GM19455 (cell line): ENCODE measurements around the gene BIRC5.
"Not testable (repeated sequence)": the region's sequence is repeated elsewhere in the genome, so short reads cannot be mapped to it uniquely, and the experiment has no call there.

Experiments
- ATAC-seq: cut with Tn5 transposase; IDR thresholded peaks from one replicate; pipeline ENCODE4 v1.9.1; 2021; ENCODE audit not compliant: unreplicated experiment

BIRC5 gene

GRCh38 chr17:78214016-78214705, at the start of gene BIRC5:
BIRC5 (plus strand) TSS chr17:78214253; CDS start chr17:78214317, 64 bp downstream.
- peak; percentile 72 for ATAC-seq

GRCh38 chr17:78164748-78165607, 49.1 kb upstream of the BIRC5 start:
- no peak for ATAC-seq

- ATAC-seq = no peak
These were observed 47.6 kb upstream of the BIRC5 start for GRCh38 chr17:78166416-78166815.

- ATAC-seq = no peak
These were observed 45.7 kb upstream of the BIRC5 start, which contains the start of gene SYNGR2 for GRCh38 chr17:78168242-78168902. SYNGR2 (plus strand) TSS chr17:78168581; CDS start chr17:78168617, 36 bp downstream.

- no peak for ATAC-seq
These were observed 44.9 kb upstream of the BIRC5 start for GRCh38 chr17:78168903-78169793.

- no peak for ATAC-seq
These were observed 43.1 kb upstream of the BIRC5 start for GRCh38 chr17:78170692-78171590.

- not testable (repeated sequence) for ATAC-seq
These were observed 42.3 kb upstream of the BIRC5 start for GRCh38 chr17:78171591-78172248.

- ATAC-seq = no peak
These were observed 41.6 kb upstream of the BIRC5 start for GRCh38 chr17:78172249-78173051.

- no peak for ATAC-seq
These were observed 40.8 kb upstream of the BIRC5 start for GRCh38 chr17:78173097-78173715.

- no peak for ATAC-seq
These were observed 39.6 kb upstream of the BIRC5 start for GRCh38 chr17:78174346-78174869.

GRCh38 chr17:78174870-78175642, 39.0 kb upstream of the BIRC5 start:
- no peak for ATAC-seq

GRCh38 chr17:78175643-78175981, 38.4 kb upstream of the BIRC5 start:
- no peak for ATAC-seq

GRCh38 chr17:78176548-78177025, 37.5 kb upstream of the BIRC5 start:
- ATAC-seq = no peak

- ATAC-seq = no peak
These were observed 34.7 kb upstream of the BIRC5 start for GRCh38 chr17:78179372-78179771.

GRCh38 chr17:78180083-78180482, 34.0 kb upstream of the BIRC5 start:
- no peak for ATAC-seq

- ATAC-seq = no peak
These were observed 33.5 kb upstream of the BIRC5 start for GRCh38 chr17:78180508-78180907.

- ATAC-seq = no peak
These were observed 31.5 kb upstream of the BIRC5 start for GRCh38 chr17:78182504-78182903.
